Stomach (tissue), 9 donors: ENCODE data around the gene NOG. TPM values are rescaled to one million over a fixed set of nuclear protein-coding genes. Genes with fewer than 3 reads are reported as not detected.

Experiments used
- DNase-seq, 2 donors: peaks; one replicate each; pipeline versions ENCODE4 v3.0.0 to v3.0.0-alpha.2; 2013 to 2019
- H3K27ac ChIP-seq, 5 donors: fragments of 200-600 bp in 4 of 5; sonication (generic) in 4 of 5; one replicate each; pipeline ENCODE4 v1.5.1; 2013 to 2019; ENCODE audit warnings: mild to moderate bottlenecking in 1 of 5, moderate library complexity in 1 of 5
- H3K27me3 ChIP-seq, 3 donors: fragments of 200-600 bp; sonication (generic); one replicate each; pipeline ENCODE4 v1.5.1; 2017 to 2019; ENCODE audit warnings: mixed run types in 1 of 3
- H3K36me3 ChIP-seq, 4 donors: fragments of 200-600 bp; sonication (generic); 1 replicate in 3 of 4; 2 replicates in 1 of 4; pipeline ENCODE4 v1.5.1; 2016 to 2019
- H3K4me1 ChIP-seq, 4 donors: fragments of 200-600 bp; sonication (generic); one replicate each; pipeline ENCODE4 v1.5.1; 2016 to 2019
- H3K4me3 ChIP-seq, 4 donors: fragments of 200-600 bp; sonication (generic) in 3 of 4; one replicate each; pipeline ENCODE4 v1.5.1; 2016 to 2019; ENCODE audit warnings: mild to moderate bottlenecking in 1 of 4
- H3K9me3 ChIP-seq, 4 donors: fragments of 200-600 bp; sonication (generic); one replicate each; pipeline ENCODE4 v1.5.1; 2016 to 2019
- EP300 ChIP-seq: sonication (generic); formaldehyde crosslinking; IDR thresholded peaks from one replicate; pipeline ENCODE4 v1.6.1; 2017; ENCODE audit warnings: antibody characterized with exemption
- POLR2A ChIP-seq, 4 donors: fragments of 450-650 bp; IDR thresholded peaks; one replicate each; pipeline ENCODE4 v1.6.1; 2016; ENCODE audit warnings: antibody characterized with exemption in 4 of 4, control low read depth in 2 of 4, mild to moderate bottlenecking in 1 of 4, moderate library complexity in 1 of 4
- POLR2AphosphoS5 ChIP-seq, 3 donors: sonication (generic); formaldehyde crosslinking; IDR thresholded peaks; one replicate each; pipeline ENCODE4 v1.6.1; 2016; ENCODE audit warnings: antibody characterized with exemption in 3 of 3
- WGBS, 5 donors: extraction: QIAGEN DNeasy Blood & Tissue Kit in 3 of 5; methylation state at CpG; one replicate each; pipeline versions ENCODE4 v1.1.5 to v1.1.7; 2013 to 2018; 5-methylcytosine and 5-hydroxymethylcytosine counted together
- intact Hi-C: fragments of 100-400 bp; cut with DNase I; formaldehyde crosslinking; loops from one replicate; pipeline ENCODE4 v1.15.1; 2023; ENCODE audit warnings: low total_unique reads
- polyA plus RNA-seq, 3 donors: library from polyadenylated mRNA; stranded (reverse); fragments of 200-250 nt; gene quantifications; one replicate each; pipeline ENCODE4 v1.2.3, GENCODE V29; 2013
- total RNA-seq, 5 donors: library from RNA; depleted of rRNA; stranded (reverse); fragments of >200 nt; gene quantifications; one replicate each; pipeline versions ENCODE4 v1.1.0 to v1.2.3, GENCODE V29; 2014 to 2016
- TF ChIP-seq, protein P1 (sequence below), 7 experiments: fragments of 450-650 bp in 4 of 7; fragments of 200-600 bp in 3 of 7; sonication (generic) in 3 of 7; IDR thresholded peaks; one replicate each; pipeline ENCODE4 v1.5.1; 2016 to 2019; ENCODE audit warnings: antibody characterized with exemption in 7 of 7, control low read depth in 2 of 7, mild to moderate bottlenecking in 1 of 7
- donor health status: healthy with polysubstance abuse.
- donor health status: Bipolar disorder and iron deficiency.
- donor health status: healthy.

The NOG gene
- total and polyA plus RNA-seq, 8 donors = 0.23 to 1.7 (median 0.31) TPM; not detected in 5

DNA sequence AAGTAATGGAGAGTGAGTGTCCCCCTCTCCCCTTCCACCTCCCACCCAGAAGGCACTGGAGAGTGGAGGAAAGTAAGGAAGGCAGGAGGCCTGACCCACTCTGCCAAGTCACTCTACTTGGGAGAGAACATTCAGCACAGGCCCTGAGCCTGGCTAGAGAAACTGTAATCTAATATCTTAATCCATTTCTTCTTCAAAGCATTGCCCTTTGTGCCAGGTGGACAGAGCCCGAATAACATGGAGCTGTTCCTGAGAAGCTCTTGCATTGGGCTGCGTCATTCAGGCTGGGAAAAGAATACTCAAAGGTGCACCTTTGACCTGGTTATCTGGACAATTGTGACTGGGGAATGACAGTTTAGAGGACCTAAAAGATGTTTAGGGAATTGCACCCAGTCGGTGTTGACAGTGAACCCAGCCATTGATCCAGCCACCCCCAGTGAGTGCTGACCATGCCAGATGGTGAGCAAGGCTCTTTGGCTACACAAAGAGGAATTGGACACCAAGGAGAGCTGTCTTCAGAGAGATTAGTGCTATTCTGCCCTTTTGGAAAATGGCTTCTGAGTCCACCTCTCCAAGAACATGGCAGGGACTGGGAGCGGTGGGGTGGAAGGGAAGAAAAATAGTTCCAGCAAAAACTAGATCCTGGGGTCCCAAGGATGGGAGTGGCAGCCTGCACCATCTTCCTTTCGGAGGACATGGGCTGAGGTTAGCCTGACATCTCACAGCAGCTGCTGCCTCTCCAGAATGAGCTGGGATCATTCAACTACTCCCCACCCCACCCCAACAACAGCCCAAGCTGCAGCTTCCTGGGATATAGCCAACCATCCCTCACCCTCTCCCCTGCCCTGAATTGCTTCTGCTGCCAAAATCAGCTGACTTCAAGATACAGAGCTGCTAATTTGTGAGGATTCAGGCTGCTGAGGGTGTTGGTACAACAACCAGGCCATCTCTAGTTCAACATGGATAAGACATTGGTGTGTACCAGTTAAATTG is 11.6 kb upstream of the NOG start:
- Histone ChIP-seq H3K9me3 (no peaks in the 10 kb centered on the region), H3K27ac (no peak overlapping the region), H3K4me3 (no peak overlapping the region), H3K36me3 (no peaks in the 10 kb centered on the region), H3K27me3 (peaks cover 0 to 28% (median 0%) of the 10 kb centered on the region in 3 donors), H3K4me1 (peaks cover 0 to 12% (median 0%) of the 10 kb centered on the region in 4 donors)
- 68 to 74% (median 72%) methylated on average over 5 of the region's 5 CpGs for WGBS, 5 donors
- no peak for DNase-seq
- TF ChIP-seq EP300 (no peak), POLR2A (IDR thresholded peaks at IDR 0.05) (no peak), POLR2AphosphoS5 (IDR thresholded peaks at IDR 0.05) (no peak)
- TF ChIP-seq, protein P1, sequence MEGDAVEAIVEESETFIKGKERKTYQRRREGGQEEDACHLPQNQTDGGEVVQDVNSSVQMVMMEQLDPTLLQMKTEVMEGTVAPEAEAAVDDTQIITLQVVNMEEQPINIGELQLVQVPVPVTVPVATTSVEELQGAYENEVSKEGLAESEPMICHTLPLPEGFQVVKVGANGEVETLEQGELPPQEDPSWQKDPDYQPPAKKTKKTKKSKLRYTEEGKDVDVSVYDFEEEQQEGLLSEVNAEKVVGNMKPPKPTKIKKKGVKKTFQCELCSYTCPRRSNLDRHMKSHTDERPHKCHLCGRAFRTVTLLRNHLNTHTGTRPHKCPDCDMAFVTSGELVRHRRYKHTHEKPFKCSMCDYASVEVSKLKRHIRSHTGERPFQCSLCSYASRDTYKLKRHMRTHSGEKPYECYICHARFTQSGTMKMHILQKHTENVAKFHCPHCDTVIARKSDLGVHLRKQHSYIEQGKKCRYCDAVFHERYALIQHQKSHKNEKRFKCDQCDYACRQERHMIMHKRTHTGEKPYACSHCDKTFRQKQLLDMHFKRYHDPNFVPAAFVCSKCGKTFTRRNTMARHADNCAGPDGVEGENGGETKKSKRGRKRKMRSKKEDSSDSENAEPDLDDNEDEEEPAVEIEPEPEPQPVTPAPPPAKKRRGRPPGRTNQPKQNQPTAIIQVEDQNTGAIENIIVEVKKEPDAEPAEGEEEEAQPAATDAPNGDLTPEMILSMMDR (IDR thresholded peaks at IDR 0.05) = no peak
- intact Hi-C loops = no loop called here

DNA sequence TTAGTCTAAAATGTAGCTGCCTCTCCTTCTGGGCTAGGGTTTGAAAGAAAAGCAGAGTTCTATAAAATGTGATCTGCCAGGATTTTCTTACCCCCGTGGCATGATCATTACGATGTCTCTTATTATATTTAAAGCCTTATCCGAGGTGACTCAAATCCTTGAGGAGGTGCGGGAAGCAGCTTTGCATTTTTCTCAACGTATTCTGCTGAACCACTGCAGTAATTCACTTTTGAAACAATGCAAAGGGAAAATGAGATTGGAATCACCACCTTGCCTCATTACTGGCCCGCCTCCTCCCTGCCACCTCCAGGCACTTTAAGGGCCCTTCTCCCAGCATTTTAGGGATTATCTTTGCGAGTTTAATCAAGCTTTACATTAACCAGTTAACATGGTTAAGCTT is 9.7 kb upstream of the NOG start:
- H3K4me3 ChIP-seq = no peak overlapping the region
- no peak overlapping the region for H3K27ac ChIP-seq
- WGBS, 5 donors = 64 to 70% (median 69%) methylated on average over 7 of the region's 7 CpGs
- DNase-seq = no peak
- no peaks in the 10 kb centered on the region for H3K36me3 ChIP-seq
- TF ChIP-seq POLR2AphosphoS5 (IDR thresholded peaks at IDR 0.05) (no peak), POLR2A (IDR thresholded peaks at IDR 0.05) (no peak), EP300 (no peak)
- TF ChIP-seq, protein P1 (IDR thresholded peaks at IDR 0.05) = no peak
- no peaks in the 10 kb centered on the region for H3K9me3 ChIP-seq
- peaks cover 0 to 36% (median 8%) of the 10 kb centered on the region in 3 donors for H3K27me3 ChIP-seq
- no peaks in the 10 kb centered on the region for H3K4me1 ChIP-seq
- intact Hi-C loops = no loop called here

DNA sequence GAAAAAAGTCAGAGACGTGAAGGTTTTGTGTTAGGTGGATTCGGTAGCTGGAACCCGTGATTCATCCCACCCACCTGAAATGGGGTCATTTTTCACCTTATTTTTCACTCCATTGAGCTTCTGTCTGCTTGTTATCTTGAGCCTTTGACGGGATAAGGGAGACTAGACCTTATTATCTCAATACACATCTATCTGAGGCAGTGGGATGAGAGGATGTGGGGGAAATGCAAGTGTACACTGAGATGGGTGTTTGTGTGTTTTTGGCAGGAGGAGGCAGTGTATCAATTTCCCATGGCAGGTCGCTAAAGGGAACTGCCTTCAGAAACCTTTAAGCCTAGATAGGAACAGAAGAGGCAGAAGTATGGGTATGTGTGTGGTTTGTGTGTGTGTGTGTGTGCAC is 6.2 kb upstream of the NOG start:
- peaks cover 0 to 67% (median 26%) of the 10 kb centered on the region in 3 donors for H3K27me3 ChIP-seq
- H3K4me1 ChIP-seq = peaks cover 2 to 3% (median 2%) of the 10 kb centered on the region in 4 donors
- DNase-seq = no peak
- H3K36me3 ChIP-seq = no peaks in the 10 kb centered on the region
- no peaks in the 10 kb centered on the region for H3K9me3 ChIP-seq
- H3K27ac ChIP-seq = no peak overlapping the region
- TF ChIP-seq EP300 (no peak), POLR2AphosphoS5 (IDR thresholded peaks at IDR 0.05) (no peak), POLR2A (IDR thresholded peaks at IDR 0.05) (no peak)
- TF ChIP-seq, protein P1 (IDR thresholded peaks at IDR 0.05) = no peak
- no peak overlapping the region for H3K4me3 ChIP-seq
- intact Hi-C loops = no loop called here
- 46 to 66% (median 56%) methylated on average over 5 of the region's 5 CpGs for WGBS, 5 donors

DNA sequence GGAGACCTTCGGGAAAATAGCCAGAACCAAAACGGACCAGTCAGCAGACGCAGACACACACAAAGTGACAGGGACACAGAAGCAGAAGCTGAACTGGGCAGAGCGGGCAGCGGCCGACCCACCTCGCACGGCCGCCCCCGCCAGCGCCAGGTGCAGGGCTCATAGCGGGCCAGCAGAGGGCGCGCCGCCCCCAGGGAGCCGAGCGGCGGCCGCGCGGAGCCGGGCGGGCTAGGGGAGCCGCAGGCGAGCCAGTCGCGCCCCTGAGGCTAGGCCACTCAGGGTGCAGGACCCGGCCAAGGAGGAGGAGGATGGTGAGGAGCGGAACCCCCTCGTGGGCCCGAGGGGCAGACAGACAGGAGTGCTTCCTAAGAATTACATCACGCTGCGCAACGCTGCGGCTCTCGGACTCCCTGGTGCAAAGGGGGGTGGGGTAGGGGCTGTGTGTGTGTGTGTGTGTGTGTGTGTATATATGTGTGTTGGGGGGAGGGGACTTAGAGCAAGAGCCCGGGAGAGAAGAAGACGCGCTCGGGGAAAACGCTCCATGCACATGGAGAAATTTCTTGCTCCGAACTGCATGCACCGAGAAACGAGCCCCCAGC is 913 bp upstream of the NOG start:
- TF ChIP-seq, protein P1 (IDR thresholded peaks at IDR 0.05) = peak in 5 of 7 experiments; percentile 34 to 99 (median 96)
- no peak for TF ChIP-seq POLR2A (IDR thresholded peaks at IDR 0.05)
- no peak for TF ChIP-seq EP300
- peak overlapping the region in 1 of 5 donors; percentile 84 for H3K27ac ChIP-seq
- peaks cover 46 to 55% (median 53%) of the 10 kb centered on the region in 4 donors for H3K4me1 ChIP-seq

More for the DNA sequence above, 913 bp upstream of the NOG start:
- peak overlapping the region; percentile 52 to 63 (median 57) for H3K4me3 ChIP-seq
- 1% methylated on average over 20 to 44 of the region's 44 CpGs for WGBS, 5 donors
- intact Hi-C loops = loop anchor here (2.0 to 10.0 kb wide), 2 partner anchors 82 to 122 kb away; no protein-coding TSS in a partner anchor
- peaks cover 0 to 97% (median 69%) of the 10 kb centered on the region in 3 donors for H3K27me3 ChIP-seq
- H3K36me3 ChIP-seq = no peaks in the 10 kb centered on the region
- DNase-seq = peak; percentile 64 to 87
- H3K9me3 ChIP-seq = no peaks in the 10 kb centered on the region
